Colonic mucosa (tissue), 4 donors: ENCODE results near the gene CHADL. TPM values are rescaled to one million over a fixed set of nuclear protein-coding genes. Genes with fewer than 3 reads are reported as not detected.

Source experiments
- DNase-seq: peaks from one replicate; pipeline ENCODE4 v3.0.0-alpha.2; 2020
- H3K27ac ChIP-seq: fragments of 200-600 bp; one replicate; pipeline ENCODE4 v1.8.0; 2021
- H3K27me3 ChIP-seq: fragments of 200-600 bp; one replicate; pipeline ENCODE4 v1.8.0; 2021
- H3K36me3 ChIP-seq: fragments of 200-600 bp; one replicate; pipeline ENCODE4 v1.8.0; 2021
- H3K4me1 ChIP-seq: fragments of 200-600 bp; one replicate; pipeline ENCODE4 v1.8.0; 2021; ENCODE audit warnings: mild to moderate bottlenecking
- H3K4me3 ChIP-seq: fragments of 200-600 bp; one replicate; pipeline ENCODE4 v1.8.0; 2021
- H3K9ac ChIP-seq, 2 donors: one replicate each; pipeline ENCODE4 v1.7.0; 2013; ENCODE audit warnings: control low read depth in 2 of 2, low read depth in 2 of 2, low read length in 2 of 2
- H3K9me3 ChIP-seq: fragments of 200-600 bp; one replicate; pipeline ENCODE4 v1.8.0; 2021
- intact Hi-C: fragments of 100-400 bp; cut with DNase I; formaldehyde crosslinking; loops from one replicate; pipeline ENCODE4 v1.14.1; 2022
- total RNA-seq, 2 donors: library from RNA; stranded (reverse); fragmentation: NEBNext Ultra II Directional in 1 of 2; extraction: Animal tissue kit (Norgen Biotek cat#: 25700) in 1 of 2; gene quantifications; one replicate each; pipeline ENCODE4 v1.2.1, GENCODE V29; 2021
- TF ChIP-seq, protein P1 (sequence below): fragments of 200-600 bp; IDR thresholded peaks from one replicate; pipeline ENCODE4 v1.8.0; 2022; ENCODE audit warnings: antibody characterized with exemption, mild to moderate bottlenecking
- donor health status: healthy.
- donor health status: DM: no; HTN: no; CAD: no.
- donor health status: DM: no; HTN: no; CAD: no.

The CHADL gene
- total RNA-seq, 2 donors from 2014 or later, result 0.62 to 1.8 TPM

DNA sequence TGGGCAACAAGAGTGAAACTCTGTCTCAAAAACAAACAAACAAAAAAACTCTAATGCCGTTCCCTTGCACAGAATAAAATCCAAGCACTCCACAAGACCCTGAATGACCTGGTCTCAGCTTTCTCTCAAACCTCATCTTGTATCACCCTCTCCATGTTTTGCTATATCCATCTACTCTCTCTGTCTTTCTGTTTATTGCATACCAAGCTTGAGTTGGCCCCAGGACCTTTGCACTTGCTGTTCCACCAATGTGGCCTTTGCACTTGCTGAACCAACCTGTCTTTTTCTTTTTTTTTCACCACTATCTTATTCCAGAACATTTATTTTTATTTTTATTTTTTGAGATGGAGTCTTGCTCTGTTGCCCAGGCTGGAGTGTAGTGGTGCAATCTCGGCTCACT lies 37.6 kb downstream of the CHADL start:
- DNase-seq, result no peak
- Histone ChIP-seq H3K4me3 (no peak overlapping the region), H3K9ac (no peak overlapping the region), H3K36me3 (no peaks in the 10 kb centered on the region), H3K9me3 (no peaks in the 10 kb centered on the region), H3K27ac (no peak overlapping the region), H3K27me3 (no peaks in the 10 kb centered on the region), H3K4me1 (peaks cover 13% of the 10 kb centered on the region)
- intact Hi-C loops, result no loop called here
- TF ChIP-seq, protein P1, sequence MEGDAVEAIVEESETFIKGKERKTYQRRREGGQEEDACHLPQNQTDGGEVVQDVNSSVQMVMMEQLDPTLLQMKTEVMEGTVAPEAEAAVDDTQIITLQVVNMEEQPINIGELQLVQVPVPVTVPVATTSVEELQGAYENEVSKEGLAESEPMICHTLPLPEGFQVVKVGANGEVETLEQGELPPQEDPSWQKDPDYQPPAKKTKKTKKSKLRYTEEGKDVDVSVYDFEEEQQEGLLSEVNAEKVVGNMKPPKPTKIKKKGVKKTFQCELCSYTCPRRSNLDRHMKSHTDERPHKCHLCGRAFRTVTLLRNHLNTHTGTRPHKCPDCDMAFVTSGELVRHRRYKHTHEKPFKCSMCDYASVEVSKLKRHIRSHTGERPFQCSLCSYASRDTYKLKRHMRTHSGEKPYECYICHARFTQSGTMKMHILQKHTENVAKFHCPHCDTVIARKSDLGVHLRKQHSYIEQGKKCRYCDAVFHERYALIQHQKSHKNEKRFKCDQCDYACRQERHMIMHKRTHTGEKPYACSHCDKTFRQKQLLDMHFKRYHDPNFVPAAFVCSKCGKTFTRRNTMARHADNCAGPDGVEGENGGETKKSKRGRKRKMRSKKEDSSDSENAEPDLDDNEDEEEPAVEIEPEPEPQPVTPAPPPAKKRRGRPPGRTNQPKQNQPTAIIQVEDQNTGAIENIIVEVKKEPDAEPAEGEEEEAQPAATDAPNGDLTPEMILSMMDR, result no peak

DNA sequence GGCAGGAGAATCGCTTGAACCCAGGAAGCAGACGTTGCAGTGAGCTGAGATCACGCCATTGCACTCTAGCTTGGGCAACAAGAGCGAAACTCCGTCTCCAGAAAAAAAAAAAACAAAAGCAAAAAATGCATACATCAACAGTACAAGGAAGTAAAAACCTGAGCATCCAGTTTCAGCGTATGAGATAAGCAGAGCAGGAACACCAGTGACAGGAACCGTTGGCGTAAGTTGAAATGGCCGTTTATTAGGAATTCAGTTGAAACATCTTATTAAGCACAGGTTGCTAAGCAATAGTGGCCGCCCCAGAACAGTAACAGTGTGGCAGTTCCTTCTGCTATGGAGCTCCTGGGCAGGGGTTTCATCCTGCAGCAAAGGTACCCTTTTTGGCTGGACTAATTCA lies 39.6 kb downstream of the CHADL start:
- no peak for DNase-seq
- no peaks in the 10 kb centered on the region for H3K27me3 ChIP-seq
- H3K36me3 ChIP-seq, result no peaks in the 10 kb centered on the region
- no peak overlapping the region for H3K9ac ChIP-seq
- no peaks in the 10 kb centered on the region for H3K9me3 ChIP-seq
- no peak overlapping the region for H3K27ac ChIP-seq
- TF ChIP-seq, protein P1, result no peak
- intact Hi-C loops, result no loop called here
- H3K4me1 ChIP-seq, result peaks cover 11% of the 10 kb centered on the region
- no peak overlapping the region for H3K4me3 ChIP-seq

DNA sequence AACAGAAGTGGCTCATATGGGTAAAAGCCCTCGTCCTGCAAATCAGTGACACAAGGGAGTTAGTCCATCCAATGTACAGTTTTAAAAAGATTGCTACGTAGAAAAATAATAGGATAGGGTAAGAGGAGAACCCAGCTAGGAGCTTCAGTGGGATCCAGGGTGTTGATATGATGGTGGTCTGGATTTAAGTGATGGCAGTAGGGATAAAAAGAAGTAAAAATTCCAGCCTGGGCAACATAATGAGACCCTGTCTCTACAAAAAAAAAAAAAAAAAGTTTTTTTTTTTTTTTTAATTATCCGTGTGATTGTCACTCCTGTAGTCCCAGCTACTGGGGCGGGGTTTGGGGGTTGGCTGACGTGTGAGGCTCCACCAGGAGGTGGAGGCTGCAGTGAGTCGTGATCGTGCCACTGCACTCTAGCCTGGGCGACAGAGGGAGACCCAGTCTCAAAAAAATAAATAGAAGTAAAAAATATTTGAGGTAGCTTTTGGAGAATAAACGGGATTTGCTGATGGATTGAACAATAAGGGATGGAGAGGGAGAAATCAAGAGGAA lies 42.6 kb downstream of the CHADL start:
- no peaks in the 10 kb centered on the region for H3K9me3 ChIP-seq
- peak; percentile 77 for DNase-seq
- TF ChIP-seq, protein P1, result no peak
- intact Hi-C loops, result no loop called here
- no peaks in the 10 kb centered on the region for H3K27me3 ChIP-seq
- no peaks in the 10 kb centered on the region for H3K36me3 ChIP-seq
- peaks cover 7% of the 10 kb centered on the region for H3K4me1 ChIP-seq
- H3K27ac ChIP-seq, result peak overlapping the region; percentile 45
- peak overlapping the region; percentile 50 to 64 for H3K9ac ChIP-seq
- peak overlapping the region; percentile 87 for H3K4me3 ChIP-seq

DNA sequence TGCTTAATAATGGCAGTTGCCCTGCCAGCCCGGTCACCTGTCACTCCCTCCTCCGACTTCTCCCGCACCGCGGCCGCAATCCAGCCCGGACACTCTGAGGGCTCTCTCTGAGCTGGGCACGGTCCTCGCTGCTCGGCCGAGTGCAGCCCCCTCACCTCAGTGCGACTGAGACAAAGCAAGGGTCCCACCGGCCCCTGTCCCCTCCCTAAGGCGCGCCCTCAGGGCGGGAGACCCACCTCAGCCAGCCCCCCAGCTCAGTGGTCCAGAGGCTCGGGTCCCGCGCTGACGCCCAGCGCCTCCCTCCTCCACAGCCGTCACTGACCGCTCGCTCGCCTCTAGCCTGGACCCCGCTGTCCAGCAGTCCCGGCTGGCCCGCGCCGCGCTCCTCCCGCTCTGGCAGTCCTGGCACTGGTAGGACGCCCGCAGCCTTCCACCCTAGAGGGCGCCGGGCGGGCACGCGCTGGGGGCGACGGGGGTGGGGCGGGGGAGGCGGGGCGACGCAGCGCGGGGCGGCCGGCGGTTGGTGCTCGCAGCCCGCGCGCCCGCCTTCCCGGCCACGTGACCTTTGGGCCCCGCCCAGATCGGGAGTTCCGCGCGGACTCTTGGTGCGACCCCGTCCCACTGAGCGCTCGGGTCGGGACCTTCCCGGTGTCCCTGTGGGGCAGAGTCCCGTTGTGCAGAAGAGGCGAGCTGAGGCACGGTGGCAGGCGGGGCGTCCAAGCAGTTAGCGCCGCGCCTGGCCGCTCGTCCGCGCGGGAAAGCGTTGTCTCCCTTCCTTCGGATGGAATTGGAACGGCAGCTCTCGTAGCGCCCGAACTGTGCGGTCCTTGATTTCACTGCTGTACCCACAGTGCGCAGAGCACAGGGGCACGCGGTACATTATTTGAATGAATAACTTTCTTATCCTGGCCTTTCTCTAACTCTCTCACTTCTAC lies 43.4 kb downstream of the CHADL start:
- Histone ChIP-seq H3K4me3 (peak overlapping the region; percentile 87), H3K27ac (peak overlapping the region; percentile 45), H3K4me1 (peaks cover 7% of the 10 kb centered on the region), H3K9ac (peak overlapping the region; percentile 53 to 68), H3K27me3 (no peaks in the 10 kb centered on the region), H3K9me3 (no peaks in the 10 kb centered on the region), H3K36me3 (no peaks in the 10 kb centered on the region)
- intact Hi-C loops, result no loop called here
- TF ChIP-seq, protein P1, result no peak
- DNase-seq, result peak; percentile 92

DNA sequence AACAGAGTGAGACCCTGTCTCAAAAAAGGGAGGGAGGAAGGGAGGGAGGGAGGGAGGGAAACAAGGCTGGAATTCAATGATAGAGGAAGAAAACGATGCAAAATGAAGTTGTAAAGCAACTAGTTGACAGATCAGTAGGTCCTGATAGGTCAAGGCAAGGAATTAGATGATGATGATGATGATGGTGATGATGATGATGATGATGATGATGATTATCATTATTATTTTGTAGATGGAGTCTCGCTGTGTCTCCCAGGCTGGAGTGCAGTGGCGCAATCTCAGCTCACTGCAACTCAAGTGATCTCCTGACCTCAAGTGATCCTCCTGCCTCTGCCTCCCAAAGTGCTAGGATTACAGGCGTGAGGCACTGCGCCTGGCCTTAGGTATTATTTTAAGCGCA lies 46.9 kb downstream of the CHADL start:
- H3K4me1 ChIP-seq, result peaks cover 7% of the 10 kb centered on the region
- H3K9me3 ChIP-seq, result no peaks in the 10 kb centered on the region
- TF ChIP-seq, protein P1, result no peak
- H3K9ac ChIP-seq, result no peak overlapping the region
- no peaks in the 10 kb centered on the region for H3K27me3 ChIP-seq
- no peak overlapping the region for H3K27ac ChIP-seq
- H3K36me3 ChIP-seq, result no peaks in the 10 kb centered on the region
- intact Hi-C loops, result no loop called here
- DNase-seq, result no peak
- H3K4me3 ChIP-seq, result no peak overlapping the region
